H9 (cell line): ENCODE measurements around the gene FAM136A. TPM values are rescaled to one million over a fixed set of nuclear protein-coding genes. Genes with fewer than 3 reads are reported as not detected.

Source experiments
- DNase-seq: peaks from one replicate; pipeline ENCODE4 v3.0.0-alpha.2; 2017
- H2AFZ ChIP-seq: one replicate; pipeline ENCODE4 v1.6.1; 2013; ENCODE audit warnings: mild to moderate bottlenecking, low read length, control low read depth, moderate library complexity
- H2AK5ac ChIP-seq: 2 replicates; pipeline ENCODE4 v1.6.1; 2013; ENCODE audit warnings: low read length, control low read depth, mixed read lengths; ENCODE audit not compliant: insufficient read length
- H2BK120ac ChIP-seq: one replicate; pipeline ENCODE4 v1.6.1; 2013; ENCODE audit warnings: low read depth, mild to moderate bottlenecking, low read length, control low read depth, inconsistent platforms; ENCODE audit not compliant: poor library complexity, severe bottlenecking
- H2BK12ac ChIP-seq: 2 replicates; pipeline ENCODE4 v1.6.1; 2013; ENCODE audit warnings: low read length, control low read depth, mixed read lengths, low read depth; ENCODE audit not compliant: insufficient read length
- H2BK15ac ChIP-seq: 2 replicates; pipeline ENCODE4 v1.6.1; 2013; ENCODE audit warnings: low read depth, low read length, control low read depth
- H2BK20ac ChIP-seq: one replicate; pipeline ENCODE4 v1.6.1; 2013; ENCODE audit warnings: low read depth, mild to moderate bottlenecking, low read length, control low read depth, inconsistent platforms; ENCODE audit not compliant: poor library complexity, severe bottlenecking
- H2BK5ac ChIP-seq: 2 replicates; pipeline ENCODE4 v1.6.1; 2013; ENCODE audit warnings: low read length, control low read depth, mixed read lengths; ENCODE audit not compliant: insufficient read length
- H3K14ac ChIP-seq: 2 replicates; pipeline ENCODE4 v1.6.1; 2013; ENCODE audit warnings: low read length, control low read depth; ENCODE audit not compliant: insufficient read depth
- H3K18ac ChIP-seq: 2 replicates; pipeline ENCODE4 v1.6.1; 2013; ENCODE audit warnings: low read depth, mild to moderate bottlenecking, mixed read lengths, low read length, control low read depth; ENCODE audit not compliant: insufficient read length
- H3K23ac ChIP-seq: 2 replicates; pipeline ENCODE4 v1.6.1; 2013; ENCODE audit warnings: low read length, control low read depth, mixed read lengths, low read depth; ENCODE audit not compliant: insufficient read length
- H3K23me2 ChIP-seq: 2 replicates; pipeline ENCODE4 v1.6.1; 2013; ENCODE audit warnings: low read depth, mild to moderate bottlenecking, mixed read lengths, low read length, control low read depth; ENCODE audit not compliant: insufficient read length, poor library complexity, severe bottlenecking
- H3K27ac ChIP-seq: 2 replicates; pipeline ENCODE4 v1.5.1; 2013; ENCODE audit warnings: low read length, control low read depth, mixed read lengths, low read depth; ENCODE audit not compliant: insufficient read length
- H3K27me3 ChIP-seq: 2 replicates; pipeline ENCODE4 v1.6.1; 2013; ENCODE audit warnings: low read length, control low read depth, inconsistent platforms; ENCODE audit not compliant: insufficient read depth
- H3K4ac ChIP-seq: 2 replicates; pipeline ENCODE4 v1.6.1; 2013; ENCODE audit warnings: low read depth, mild to moderate bottlenecking, control low read depth, inconsistent platforms, low read length, moderate library complexity
- H3K4me1 ChIP-seq: 2 replicates; pipeline ENCODE4 v1.6.1; 2013; ENCODE audit warnings: low read length, control low read depth, inconsistent platforms; ENCODE audit not compliant: insufficient read depth
- H3K4me2 ChIP-seq: 2 replicates; pipeline ENCODE4 v1.6.1; 2013; ENCODE audit warnings: low read length, control low read depth, mixed read lengths; ENCODE audit not compliant: insufficient read length, insufficient read depth
- H3K56ac ChIP-seq: 2 replicates; pipeline ENCODE4 v1.6.1; 2013; ENCODE audit warnings: low read depth, mild to moderate bottlenecking, mixed read lengths, low read length, control low read depth; ENCODE audit not compliant: insufficient read length
- H3K79me1 ChIP-seq: 2 replicates; pipeline ENCODE4 v1.6.1; 2013; ENCODE audit warnings: low read depth, mild to moderate bottlenecking, moderate library complexity, low read length, control low read depth, inconsistent platforms; ENCODE audit not compliant: insufficient read depth, poor library complexity, severe bottlenecking
- H3K79me2 ChIP-seq: 2 replicates; pipeline ENCODE4 v1.6.1; 2013; ENCODE audit warnings: low read length, control low read depth, inconsistent platforms; ENCODE audit not compliant: insufficient read depth
- H3K9ac ChIP-seq: 2 replicates; pipeline ENCODE4 v1.6.1; 2013; ENCODE audit warnings: low read length, control low read depth, mixed read lengths; ENCODE audit not compliant: insufficient read length; ENCODE audit errors: extremely low read depth
- H3K9me3 ChIP-seq: one replicate; pipeline ENCODE4 v1.6.1; 2013; ENCODE audit warnings: low read depth, low read length, inconsistent platforms; ENCODE audit not compliant: control insufficient read depth
- H3T11ph ChIP-seq: one replicate; pipeline ENCODE4 v1.6.1; 2013; ENCODE audit warnings: mild to moderate bottlenecking, low read length, control low read depth, inconsistent platforms
- H4K20me1 ChIP-seq: one replicate; pipeline ENCODE4 v1.6.1; 2013; ENCODE audit not compliant: control insufficient read depth, insufficient read length, insufficient read depth
- H4K5ac ChIP-seq: 2 replicates; pipeline ENCODE4 v1.6.1; 2013; ENCODE audit warnings: low read depth, mild to moderate bottlenecking, mixed read lengths, low read length, control low read depth; ENCODE audit not compliant: insufficient read length
- H4K8ac ChIP-seq: replicated peaks from 2 replicates; pipeline ENCODE4 v1.6.1; 2013; ENCODE audit warnings: low read length, control low read depth, mixed read lengths, low read depth; ENCODE audit not compliant: insufficient read length
- H4K91ac ChIP-seq: 2 replicates; pipeline ENCODE4 v1.6.1; 2013; ENCODE audit warnings: low read depth, mild to moderate bottlenecking, moderate library complexity, mixed read lengths, low read length, control low read depth; ENCODE audit not compliant: insufficient read length
- H3K27ac Mint-ChIP-seq, 3 experiments: 2 replicates in 2 of 3; 3 replicates in 1 of 3; pipeline ENCODE4 v1.8.0; 2020 to 2021; ENCODE audit warnings: mixed read lengths in 3 of 3, mild to moderate bottlenecking in 1 of 3, moderate library complexity in 1 of 3
- H3K27me3 Mint-ChIP-seq: 2 replicates; pipeline ENCODE4 v1.8.0; 2021; ENCODE audit warnings: low read depth, mild to moderate bottlenecking, moderate library complexity, mixed read lengths
- H3K36me3 Mint-ChIP-seq, 3 experiments: 2 replicates in 2 of 3; 3 replicates in 1 of 3; pipeline ENCODE4 v1.8.0; 2020 to 2021; ENCODE audit warnings: low read depth in 3 of 3, mixed read lengths in 3 of 3; ENCODE audit not compliant: insufficient read depth in 1 of 3
- H3K4me1 Mint-ChIP-seq, 2 experiments: 2 replicates each; pipeline ENCODE4 v1.8.0; 2020; ENCODE audit warnings: mixed read lengths in 2 of 2
- H3K4me3 Mint-ChIP-seq, 2 experiments: 2 replicates in 1 of 2; 3 replicates in 1 of 2; pipeline ENCODE4 v1.8.0; 2020 to 2021; ENCODE audit warnings: mild to moderate bottlenecking in 2 of 2, mixed read lengths in 2 of 2, moderate library complexity in 1 of 2
- H3K9me3 Mint-ChIP-seq, 2 experiments: 2 replicates in 1 of 2; 3 replicates in 1 of 2; pipeline ENCODE4 v1.8.0; 2020; ENCODE audit warnings: mild to moderate bottlenecking in 2 of 2, mixed read lengths in 2 of 2, moderate library complexity in 1 of 2
- WGBS: extraction: QIAGEN DNeasy Blood & Tissue Kit; methylation state at CpG from one replicate; pipeline ENCODE4 v1.1.7; 2013; ENCODE audit warnings: missing lambda C conversion rate, low lambda C conversion rate, mixed read lengths; ENCODE audit not compliant: insufficient read length; ENCODE audit errors: extremely low coverage; 5-methylcytosine and 5-hydroxymethylcytosine counted together
- total RNA-seq: library from RNA; stranded (reverse); gene quantifications from 2 replicates; pipeline ENCODE4 v1.2.1, GENCODE V29; 2021
- TF ChIP-seq, protein P1 (sequence below): fragments of 200-600 bp; sonication (generic); conservative IDR thresholded peaks from 3 replicates; pipeline ENCODE4 v1.8.0; 2021; ENCODE audit warnings: antibody characterized with exemption, mild to moderate bottlenecking

FAM136A gene
- total RNA-seq, 1 experiment from 2014 or later = 118 TPM

DNA sequence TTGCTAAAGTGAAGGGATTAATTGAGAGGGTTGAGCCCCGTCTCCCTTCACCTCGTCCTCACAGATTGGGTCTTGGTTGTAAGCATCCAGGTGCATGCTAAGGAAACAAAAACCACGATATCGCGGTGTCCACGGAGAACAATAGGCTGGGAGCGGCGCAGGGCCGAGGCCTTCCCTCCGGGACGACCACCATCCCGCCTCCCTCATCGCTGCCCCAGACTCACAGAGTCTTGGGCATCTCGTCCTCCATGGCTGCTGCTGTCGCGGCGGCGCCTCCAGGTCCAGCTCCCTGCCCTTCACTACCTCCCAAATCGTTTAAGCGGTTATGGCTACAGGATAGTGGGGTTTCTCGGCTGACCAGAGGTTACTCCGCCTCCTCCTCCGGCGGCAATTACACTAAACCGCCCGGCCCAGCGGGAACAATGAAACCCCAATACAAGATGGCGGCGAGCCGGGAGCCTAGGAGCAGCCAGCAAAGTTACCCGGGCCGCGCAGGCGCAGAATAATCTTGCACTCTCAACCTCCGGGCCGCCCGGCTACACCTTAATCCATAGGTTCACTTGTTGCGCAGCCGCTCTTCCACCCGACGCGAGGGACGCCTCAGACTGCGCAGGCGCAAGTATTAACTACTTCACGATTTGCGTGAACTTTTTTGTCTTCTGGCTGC, 53.6 kb downstream of the FAM136A start, which contains the start of gene TIA1:
TIA1 (minus strand) TSS at position 448 of the 667 bp plus-strand sequence; CDS start at position 250, 198 bp downstream.
- peak; percentile 98 for DNase-seq
- peaks cover 27 to 29% of the 10 kb centered on the region in 2 experiments for H3K4me1 Mint-ChIP-seq
- no peak within 1 kb of the TSS for H2AFZ ChIP-seq
- no peaks in the 10 kb centered on the region for H4K20me1 ChIP-seq
- H3K79me2 ChIP-seq = peaks cover 39% of the 10 kb centered on the region; the same call in 1 of the 2 replicates
- peak within 1 kb of the TSS; percentile 100 for H3K56ac ChIP-seq
- peak within 1 kb of the TSS; percentile 100 for H4K8ac ChIP-seq
- H2BK5ac ChIP-seq = peak within 1 kb of the TSS; percentile 100
- no peak within 1 kb of the TSS for H2BK20ac ChIP-seq
- no peaks in the 10 kb centered on the region for H3K4me1 ChIP-seq
- peak within 1 kb of the TSS; percentile 90 to 93 for H3K4me3 Mint-ChIP-seq
- H3K14ac ChIP-seq = peak within 1 kb of the TSS; percentile 100
- H3K4ac ChIP-seq = peak within 1 kb of the TSS; percentile 97
- peak within 1 kb of the TSS; percentile 83 for H2BK12ac ChIP-seq
- H2BK15ac ChIP-seq = 0 out of 2 replicates have a peak within 1 kb of the TSS, but pooled peaks have one; percentile 26
- H3K9me3 Mint-ChIP-seq = peaks cover 3 to 8% of the 10 kb centered on the region in 2 experiments; a peak in 4 of 5 replicates
- H4K91ac ChIP-seq = peak within 1 kb of the TSS; percentile 99
- TF ChIP-seq, protein P1, sequence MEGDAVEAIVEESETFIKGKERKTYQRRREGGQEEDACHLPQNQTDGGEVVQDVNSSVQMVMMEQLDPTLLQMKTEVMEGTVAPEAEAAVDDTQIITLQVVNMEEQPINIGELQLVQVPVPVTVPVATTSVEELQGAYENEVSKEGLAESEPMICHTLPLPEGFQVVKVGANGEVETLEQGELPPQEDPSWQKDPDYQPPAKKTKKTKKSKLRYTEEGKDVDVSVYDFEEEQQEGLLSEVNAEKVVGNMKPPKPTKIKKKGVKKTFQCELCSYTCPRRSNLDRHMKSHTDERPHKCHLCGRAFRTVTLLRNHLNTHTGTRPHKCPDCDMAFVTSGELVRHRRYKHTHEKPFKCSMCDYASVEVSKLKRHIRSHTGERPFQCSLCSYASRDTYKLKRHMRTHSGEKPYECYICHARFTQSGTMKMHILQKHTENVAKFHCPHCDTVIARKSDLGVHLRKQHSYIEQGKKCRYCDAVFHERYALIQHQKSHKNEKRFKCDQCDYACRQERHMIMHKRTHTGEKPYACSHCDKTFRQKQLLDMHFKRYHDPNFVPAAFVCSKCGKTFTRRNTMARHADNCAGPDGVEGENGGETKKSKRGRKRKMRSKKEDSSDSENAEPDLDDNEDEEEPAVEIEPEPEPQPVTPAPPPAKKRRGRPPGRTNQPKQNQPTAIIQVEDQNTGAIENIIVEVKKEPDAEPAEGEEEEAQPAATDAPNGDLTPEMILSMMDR = no peak
- H3K36me3 Mint-ChIP-seq = peaks cover 5 to 18% (median 9%) of the 10 kb centered on the region in 3 experiments; a peak in 6 of 7 replicates
- no peaks in the 10 kb centered on the region for H3K27me3 ChIP-seq
- H3K23me2 ChIP-seq = no peaks in the 10 kb centered on the region
- no peaks in the 10 kb centered on the region for H3K9me3 ChIP-seq
- H3K4me2 ChIP-seq = peak within 1 kb of the TSS; percentile 92
- H3K27ac ChIP-seq = peak within 1 kb of the TSS; percentile 100
- H3K18ac ChIP-seq = peak within 1 kb of the TSS; percentile 100
- peak within 1 kb of the TSS; percentile 100 for H4K5ac ChIP-seq
- peak within 1 kb of the TSS; percentile 79 for H2AK5ac ChIP-seq
- H3K9ac ChIP-seq = peak within 1 kb of the TSS; percentile 100
- H3K23ac ChIP-seq = peak within 1 kb of the TSS; percentile 99
- H3K27ac Mint-ChIP-seq = peak within 1 kb of the TSS; percentile 99 to 100 (median 100)
- no CpG with 5 or more reads among the region's 47 CpGs for WGBS
- peak within 1 kb of the TSS; percentile 94 for H3T11ph ChIP-seq
- H3K27me3 Mint-ChIP-seq = peaks cover 3% of the 10 kb centered on the region; the same call in 1 of the 2 replicates
- H3K79me1 ChIP-seq = no peaks in the 10 kb centered on the region
- peak within 1 kb of the TSS; percentile 93 for H2BK120ac ChIP-seq
